Left lung (tissue), 10 donors: ENCODE results near the gene ALDOC. TPM values are rescaled to one million over a fixed set of nuclear protein-coding genes. Genes with fewer than 3 reads are reported as not detected.
A peak's percentile ranks its signal among the peaks of the same experiment; 100 is the strongest.
"Not testable (repeated sequence)": the region's sequence is repeated elsewhere in the genome, so short reads cannot be mapped to it uniquely, and the experiment has no call there.

Experiments
- ATAC-seq: fragments of 200-7000 bp; cut with Tn5 transposase; one replicate; pipeline ENCODE4 v1.9.1; 2020; ENCODE audit warnings: moderate library complexity
- DNase-seq, 4 donors: peaks; one replicate each; pipeline ENCODE4 v3.0.0-alpha.2; 2013 to 2020
- H3K27ac ChIP-seq, 2 donors: fragments of 200-600 bp; sonication (generic) in 1 of 2; one replicate each; pipeline versions ENCODE4 v1.5.0 to v1.8.0; 2020 to 2021
- H3K27me3 ChIP-seq, 2 donors: fragments of 200-600 bp; sonication (generic) in 1 of 2; one replicate each; pipeline versions ENCODE4 v1.5.0 to v1.8.0; 2020 to 2021
- H3K36me3 ChIP-seq, 2 donors: fragments of 200-600 bp; sonication (generic) in 1 of 2; one replicate each; pipeline versions ENCODE4 v1.5.0 to v1.8.0; 2020 to 2021
- H3K4me1 ChIP-seq, 2 donors: fragments of 200-600 bp; one replicate each; pipeline ENCODE4 v1.8.0; 2021
- H3K4me3 ChIP-seq, 2 donors: fragments of 200-600 bp; sonication (generic) in 1 of 2; one replicate each; pipeline versions ENCODE4 v1.5.0 to v1.8.0; 2020 to 2021; ENCODE audit warnings: mild to moderate bottlenecking in 1 of 2
- H3K9me3 ChIP-seq, 2 donors: fragments of 200-600 bp; sonication (generic) in 1 of 2; one replicate each; pipeline versions ENCODE4 v1.5.0 to v1.8.0; 2020 to 2021
- CTCF ChIP-seq, 2 donors: fragments of 200-600 bp; sonication (generic) in 1 of 2; IDR thresholded peaks; one replicate each; pipeline versions ENCODE4 v1.5.0 to v1.8.0; 2021; ENCODE audit warnings: antibody characterized with exemption in 2 of 2
- intact Hi-C, 2 donors: fragments of 100-400 bp; cut with DNase I; formaldehyde crosslinking; loops; one replicate each; pipeline versions ENCODE4 v1.11.2 to v1.14.2; 2022
- polyA plus RNA-seq, 6 donors: library from polyadenylated mRNA; unstranded; fragments of 120-200 nt; gene quantifications; one replicate each; pipeline ENCODE4 v1.2.1, GENCODE V29; 2013; ENCODE audit not compliant: insufficient read length in 6 of 6
- total RNA-seq, 2 donors: library from RNA; stranded (reverse); fragmentation: NEBNext Ultra II Directional; extraction: Animal tissue kit (Norgen Biotek cat#: 25700); gene quantifications; one replicate each; pipeline ENCODE4 v1.2.1, GENCODE V29; 2021
- donor health status: DM: no; HTN: yes; CAD: no.
- donor health status: DM: no; HTN: no; CAD: no.

The ALDOC gene
- total and polyA plus RNA-seq, 8 donors: 10.9 to 25.5 (median 18.6) TPM

GRCh38 chr17:28612936-28613872, 36.5 kb upstream of the ALDOC start:
- peak in 1 of 4 donors; percentile 45 for DNase-seq
- H3K9me3 ChIP-seq: no peaks in the 10 kb centered on the region
- H3K4me1 ChIP-seq: no peaks in the 10 kb centered on the region
- ATAC-seq: peak; percentile 73
- H3K27ac ChIP-seq: no peak overlapping the region
- peaks cover 0 to 90% of the 10 kb centered on the region in 2 donors for H3K36me3 ChIP-seq
- peak; percentile 35 to 41 for TF ChIP-seq CTCF (IDR thresholded peaks at IDR 0.05)
- intact Hi-C loops: loop anchor here in 1 of 2 donors (10.0 kb wide), 1 partner anchor 68 kb away; no protein-coding TSS in a partner anchor
- no peaks in the 10 kb centered on the region for H3K27me3 ChIP-seq
- H3K4me3 ChIP-seq: no peak overlapping the region

GRCh38 chr17:28612531-28612930, 35.8 kb upstream of the ALDOC start:
- H3K36me3 ChIP-seq: peaks cover 0 to 83% of the 10 kb centered on the region in 2 donors

GRCh38 chr17:28610376-28610775, 33.7 kb upstream of the ALDOC start:
- intact Hi-C loops: loop anchor here in 1 of 2 donors (10.0 kb wide), 1 partner anchor 66 kb away; no protein-coding TSS in a partner anchor
- Histone ChIP-seq H3K4me3 (no peak overlapping the region), H3K9me3 (no peaks in the 10 kb centered on the region), H3K27ac (no peak overlapping the region), H3K36me3 (peaks cover 0 to 62% of the 10 kb centered on the region in 2 donors), H3K27me3 (no peaks in the 10 kb centered on the region), H3K4me1 (no peaks in the 10 kb centered on the region)
- DNase-seq (no peak), ATAC-seq (no peak)
- TF ChIP-seq CTCF (IDR thresholded peaks at IDR 0.05): no peak

More at GRCh38 chr17:28612531-28612930, 35.8 kb upstream of the ALDOC start:
- Histone ChIP-seq H3K9me3 (no peaks in the 10 kb centered on the region), H3K27me3 (no peaks in the 10 kb centered on the region), H3K4me1 (no peaks in the 10 kb centered on the region), H3K27ac (no peak overlapping the region), H3K4me3 (no peak overlapping the region)
- ATAC-seq: no peak
- no peak for DNase-seq
- no peak for TF ChIP-seq CTCF (IDR thresholded peaks at IDR 0.05)
- intact Hi-C loops: loop anchor here in 1 of 2 donors (10.0 kb wide), 1 partner anchor 68 kb away; no protein-coding TSS in a partner anchor

GRCh38 chr17:28604031-28604430, 27.3 kb upstream of the ALDOC start:
- intact Hi-C loops, DNase-seq, ATAC-seq, H3K27me3 ChIP-seq, H3K4me3 ChIP-seq, H3K27ac ChIP-seq, H3K36me3 ChIP-seq, H3K9me3 ChIP-seq: not testable (repeated sequence)
- peaks cover 0 to 12% of the 10 kb centered on the region in 2 donors for H3K4me1 ChIP-seq

- peaks cover 5 to 28% of the 10 kb centered on the region in 2 donors for H3K4me1 ChIP-seq
- TF ChIP-seq CTCF (IDR thresholded peaks at IDR 0.05): no peak
- peak overlapping the region; percentile 53 to 67 for H3K4me3 ChIP-seq
- DNase-seq (peak in 3 of 4 donors; percentile 61 to 71 (median 69)), ATAC-seq (peak; percentile 64)
- intact Hi-C loops: no loop called here
- no peaks in the 10 kb centered on the region for H3K27me3 ChIP-seq
- H3K36me3 ChIP-seq: no peaks in the 10 kb centered on the region
- H3K9me3 ChIP-seq: no peaks in the 10 kb centered on the region
- H3K27ac ChIP-seq: peak overlapping the region; percentile 97 to 98
Observed at GRCh38 chr17:28599311-28600184, 22.9 kb upstream of the ALDOC start.
